ENCODE measurements around the gene INPP4A.

GRCh38 chr2:98478907-98479306 lies 34.2 kb downstream of the INPP4A start:
- TF ChIP-seq POLR2A (IDR thresholded peaks at IDR 0.05; ENCODE audit: low read depth) (no peak), CTCF (IDR thresholded peaks at IDR 0.05) (no peak), EP300 (IDR thresholded peaks at IDR 0.05) (no peak), POLR2AphosphoS5 (IDR thresholded peaks at IDR 0.05) (no peak)
